CD4-positive, alpha-beta T cell treated with Interleukin-12 subunit alpha and Interleukin-12 subunit beta, for 1 hour (primary cell): ENCODE measurements around the gene SMG9.
A peak's percentile ranks its signal among the peaks of the same experiment; 100 is the strongest.

Experiments
- DNase-seq: peaks from one replicate; pipeline ENCODE4 v3.0.0-alpha.2; 2020

SMG9 gene

GRCh38 chr19:43720936-43721335 is 33.8 kb downstream of the SMG9 start:
- DNase-seq: no peak

- DNase-seq: no peak
Observed at GRCh38 chr19:43719918-43720317, 34.8 kb downstream of the SMG9 start.

- DNase-seq: no peak
Observed at GRCh38 chr19:43719378-43719868, 35.3 kb downstream of the SMG9 start.

GRCh38 chr19:43718627-43719377 is 36.0 kb downstream of the SMG9 start:
- no peak for DNase-seq

GRCh38 chr19:43715776-43716175 is 39.0 kb downstream of the SMG9 start, which contains the start of gene IRGC:
IRGC (plus strand) TSS chr19:43716076; CDS start chr19:43718559, 2,483 bp downstream.
- no peak for DNase-seq

- no peak for DNase-seq
Observed at GRCh38 chr19:43713208-43713607, 41.6 kb downstream of the SMG9 start.

- DNase-seq: no peak
Observed at GRCh38 chr19:43711751-43712355, 42.9 kb downstream of the SMG9 start.

- no peak for DNase-seq
Observed at GRCh38 chr19:43708716-43709115, 46.0 kb downstream of the SMG9 start.

GRCh38 chr19:43707158-43707712 is 47.5 kb downstream of the SMG9 start:
- no peak for DNase-seq

GRCh38 chr19:43705729-43706128 is 49.0 kb downstream of the SMG9 start:
- no peak for DNase-seq

GRCh38 chr19:43704002-43704705 is 50.6 kb downstream of the SMG9 start:
- DNase-seq: no peak

GRCh38 chr19:43700395-43701000 is 54.3 kb downstream of the SMG9 start:
- DNase-seq: peak; percentile 21

- no peak for DNase-seq
Observed at GRCh38 chr19:43699506-43700394, 55.0 kb downstream of the SMG9 start.

- DNase-seq: no peak
Observed at GRCh38 chr19:43697295-43697694, 57.5 kb downstream of the SMG9 start.

GRCh38 chr19:43695985-43696704 is 58.6 kb downstream of the SMG9 start:
- DNase-seq: no peak

- no peak for DNase-seq
Observed at GRCh38 chr19:43694553-43694952, 60.2 kb downstream of the SMG9 start.

- no peak for DNase-seq
Observed at GRCh38 chr19:43692877-43693276, 61.9 kb downstream of the SMG9 start.

GRCh38 chr19:43692385-43692784 is 62.4 kb downstream of the SMG9 start:
- DNase-seq: no peak

GRCh38 chr19:43691755-43692154 is 63.0 kb downstream of the SMG9 start:
- DNase-seq: no peak

GRCh38 chr19:43690890-43691289 is 63.9 kb downstream of the SMG9 start:
- DNase-seq: no peak

GRCh38 chr19:43690444-43690843 is 64.3 kb downstream of the SMG9 start:
- no peak for DNase-seq
